Natural killer cell (primary cell): Measurements from ENCODE around the gene CACNA1A. TPM values are rescaled to one million over a fixed set of nuclear protein-coding genes. Genes with fewer than 3 reads are reported as not detected.

Experiments
- ATAC-seq, 3 donors: fragments of 150-1000 bp in 2 of 3; fragments of 200-7000 bp in 1 of 3; cut with Tn5 transposase; 1 replicate in 1 of 3; 2 replicates in 2 of 3; pipeline ENCODE4 v1.10.0; 2021; ENCODE audit warnings: mild to moderate bottlenecking in 2 of 3, moderate library complexity in 2 of 3
- DNase-seq, 2 donors: peaks; one replicate each; pipeline versions ENCODE4 v3.0.0 to v3.0.0-alpha.2; 2013 to 2021; ENCODE audit warnings: mixed read lengths in 1 of 2
- H3K27ac ChIP-seq: one replicate; pipeline ENCODE4 v1.5.1; 2013; ENCODE audit warnings: mild to moderate bottlenecking, low read length
- H3K27me3 ChIP-seq: one replicate; pipeline ENCODE4 v1.6.1; 2013; ENCODE audit warnings: low read length; ENCODE audit not compliant: control insufficient read depth, insufficient read depth
- H3K36me3 ChIP-seq: one replicate; pipeline ENCODE4 v1.6.1; 2013; ENCODE audit warnings: low read length; ENCODE audit not compliant: control insufficient read depth, insufficient read depth
- H3K4me1 ChIP-seq: one replicate; pipeline ENCODE4 v1.6.1; 2013; ENCODE audit warnings: low read length; ENCODE audit not compliant: control insufficient read depth, insufficient read depth
- H3K4me3 ChIP-seq: one replicate; pipeline ENCODE4 v1.5.1; 2013; ENCODE audit warnings: low read length
- H3K9me3 ChIP-seq: one replicate; pipeline ENCODE4 v1.6.1; 2013; ENCODE audit warnings: low read length; ENCODE audit not compliant: control insufficient read depth, insufficient read depth
- H3K27ac Mint-ChIP-seq, 2 donors: one replicate each; pipeline ENCODE4 v1.8.0; 2022; ENCODE audit warnings: mild to moderate bottlenecking in 2 of 2, mixed read lengths in 2 of 2, moderate library complexity in 1 of 2
- H3K27me3 Mint-ChIP-seq, 2 donors: one replicate each; pipeline ENCODE4 v1.8.0; 2022; ENCODE audit warnings: low read depth in 2 of 2, mixed read lengths in 2 of 2
- H3K36me3 Mint-ChIP-seq: one replicate; pipeline ENCODE4 v1.8.0; 2022; ENCODE audit warnings: mixed read lengths
- H3K4me1 Mint-ChIP-seq, 2 donors: one replicate each; pipeline ENCODE4 v1.8.0; 2022; ENCODE audit warnings: mixed read lengths in 2 of 2
- H3K4me3 Mint-ChIP-seq: one replicate; pipeline ENCODE4 v1.8.0; 2022; ENCODE audit warnings: mild to moderate bottlenecking, moderate library complexity, mixed read lengths
- H3K9me3 Mint-ChIP-seq, 2 donors: one replicate each; pipeline ENCODE4 v1.8.0; 2022; ENCODE audit warnings: mixed read lengths in 2 of 2
- WGBS: methylation state at CpG from one replicate; pipeline ENCODE4 v1.1.7; 2013; ENCODE audit warnings: missing lambda C conversion rate; ENCODE audit not compliant: insufficient coverage; 5-methylcytosine and 5-hydroxymethylcytosine counted together
- intact Hi-C: fragments of 100-400 bp; cut with micrococcal nuclease; formaldehyde crosslinking; loops from one replicate; pipeline ENCODE4 v1.14.2; 2022
- total RNA-seq, 4 donors: library from RNA; stranded (reverse); fragments of 120-200 nt in 1 of 4; gene quantifications; one replicate each; pipeline versions ENCODE4 v1.2.3 to v1.2.4, GENCODE V29; 2013 to 2022
- TF ChIP-seq, protein P1 (sequence below): fragments of 200-600 bp; IDR thresholded peaks from one replicate; pipeline ENCODE4 v1.8.0; 2022; ENCODE audit warnings: antibody characterized with exemption

CACNA1A gene
- total RNA-seq, 3 donors from 2014 or later (not counting 1 experiment from before 2014, with no cell fraction given), result 0.59 to 0.85 (median 0.75) TPM

DNA sequence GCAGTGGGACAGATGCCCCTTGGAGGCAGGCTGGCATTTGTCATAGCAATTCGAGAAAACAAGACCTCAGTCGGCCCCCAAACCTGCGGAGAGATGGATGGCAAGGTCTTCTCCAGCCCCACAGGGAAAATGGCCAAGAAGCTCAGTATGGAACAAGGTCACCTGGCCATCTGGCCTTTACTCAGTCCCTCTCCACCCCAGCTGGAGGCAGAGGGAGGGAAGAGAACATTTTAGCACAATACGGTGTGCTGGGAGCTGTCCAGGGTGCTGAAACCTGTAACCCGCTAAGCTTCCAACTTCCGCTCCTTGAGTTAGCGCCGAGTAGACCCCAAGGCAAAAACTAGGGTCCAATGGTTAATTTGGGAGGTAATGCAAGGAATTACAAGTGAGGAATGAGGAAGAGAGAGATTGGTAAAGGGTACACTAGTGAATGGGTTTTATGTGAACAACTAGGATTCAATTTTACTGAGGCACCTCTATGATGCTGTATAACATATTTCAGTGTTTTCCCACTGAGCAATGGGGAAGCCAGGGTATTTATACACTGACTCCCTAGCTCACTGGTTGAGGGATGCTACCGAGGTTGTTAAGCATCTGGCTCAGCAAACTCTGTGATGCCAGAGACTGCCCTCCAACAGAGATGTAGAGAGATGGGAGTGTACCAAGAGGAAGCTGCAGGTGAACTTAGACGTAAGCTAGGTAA, 64.3 kb downstream of the CACNA1A start:
- DNase-seq (peak; percentile 28 to 72), ATAC-seq (peak in 2 of 3 donors; percentile 48 to 57)
- Mint-ChIP-seq H3K27me3 (peaks cover 0 to 3% of the 10 kb centered on the region in 2 donors), H3K9me3 (peaks cover 0 to 2% of the 10 kb centered on the region in 2 donors), H3K4me3 (no peak overlapping the region), H3K27ac (no peak overlapping the region), H3K4me1 (no peaks in the 10 kb centered on the region), H3K36me3 (no peaks in the 10 kb centered on the region)
- WGBS, result 49% methylated on average over 9 of the region's 10 CpGs
- no peaks in the 10 kb centered on the region for H3K27me3 ChIP-seq
- no peak overlapping the region for H3K4me3 ChIP-seq
- H3K36me3 ChIP-seq, result no peaks in the 10 kb centered on the region
- TF ChIP-seq, protein P1, sequence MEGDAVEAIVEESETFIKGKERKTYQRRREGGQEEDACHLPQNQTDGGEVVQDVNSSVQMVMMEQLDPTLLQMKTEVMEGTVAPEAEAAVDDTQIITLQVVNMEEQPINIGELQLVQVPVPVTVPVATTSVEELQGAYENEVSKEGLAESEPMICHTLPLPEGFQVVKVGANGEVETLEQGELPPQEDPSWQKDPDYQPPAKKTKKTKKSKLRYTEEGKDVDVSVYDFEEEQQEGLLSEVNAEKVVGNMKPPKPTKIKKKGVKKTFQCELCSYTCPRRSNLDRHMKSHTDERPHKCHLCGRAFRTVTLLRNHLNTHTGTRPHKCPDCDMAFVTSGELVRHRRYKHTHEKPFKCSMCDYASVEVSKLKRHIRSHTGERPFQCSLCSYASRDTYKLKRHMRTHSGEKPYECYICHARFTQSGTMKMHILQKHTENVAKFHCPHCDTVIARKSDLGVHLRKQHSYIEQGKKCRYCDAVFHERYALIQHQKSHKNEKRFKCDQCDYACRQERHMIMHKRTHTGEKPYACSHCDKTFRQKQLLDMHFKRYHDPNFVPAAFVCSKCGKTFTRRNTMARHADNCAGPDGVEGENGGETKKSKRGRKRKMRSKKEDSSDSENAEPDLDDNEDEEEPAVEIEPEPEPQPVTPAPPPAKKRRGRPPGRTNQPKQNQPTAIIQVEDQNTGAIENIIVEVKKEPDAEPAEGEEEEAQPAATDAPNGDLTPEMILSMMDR, result no peak
- H3K27ac ChIP-seq, result no peak overlapping the region
- intact Hi-C loops, result no loop called here
- no peaks in the 10 kb centered on the region for H3K4me1 ChIP-seq
- H3K9me3 ChIP-seq, result no peaks in the 10 kb centered on the region

DNA sequence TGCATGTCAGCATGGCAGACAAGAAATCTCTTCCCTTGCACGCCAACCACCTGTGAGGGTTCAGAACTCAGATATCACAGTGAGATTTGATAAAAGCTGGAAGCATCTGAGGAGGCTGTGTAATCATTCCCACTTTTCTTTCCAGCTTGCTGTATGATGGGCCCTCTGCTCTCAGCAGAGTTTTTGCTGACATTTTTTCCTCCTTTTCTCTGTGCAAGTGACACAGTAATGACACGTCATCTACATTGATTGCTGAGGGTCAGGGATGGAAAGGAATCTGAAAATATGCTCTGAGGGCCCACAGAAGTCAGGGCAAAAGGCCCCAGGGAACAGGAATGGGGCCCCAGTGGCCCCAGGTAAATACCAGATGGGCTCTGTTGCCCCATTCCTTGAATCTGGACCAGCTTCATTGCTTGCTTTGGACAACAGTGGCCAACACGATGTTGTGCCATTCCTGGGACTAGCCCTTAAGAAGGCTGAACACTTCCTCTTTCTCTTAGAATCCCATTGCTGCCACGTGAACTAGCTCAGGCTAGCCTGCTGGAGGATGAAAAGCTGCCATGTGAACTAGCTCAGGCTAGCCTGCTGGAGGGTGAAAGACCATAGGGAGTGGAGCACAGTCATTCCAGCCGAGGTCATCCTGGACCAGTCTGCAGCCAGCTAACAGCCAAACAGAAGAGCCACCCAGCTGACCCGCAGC, 68.2 kb downstream of the CACNA1A start:
- no peaks in the 10 kb centered on the region for H3K36me3 ChIP-seq
- no peak overlapping the region for H3K27ac ChIP-seq
- TF ChIP-seq, protein P1, result no peak
- Mint-ChIP-seq H3K4me3 (no peak overlapping the region), H3K4me1 (no peaks in the 10 kb centered on the region), H3K27ac (no peak overlapping the region), H3K36me3 (no peaks in the 10 kb centered on the region), H3K27me3 (no peaks in the 10 kb centered on the region), H3K9me3 (no peaks in the 10 kb centered on the region)
- H3K4me1 ChIP-seq, result no peaks in the 10 kb centered on the region
- no peaks in the 10 kb centered on the region for H3K27me3 ChIP-seq
- H3K4me3 ChIP-seq, result no peak overlapping the region
- intact Hi-C loops, result no loop called here
- DNase-seq, result no peak
- no peak for ATAC-seq
- WGBS, result 80% methylated on average over 6 of the region's 6 CpGs
- no peaks in the 10 kb centered on the region for H3K9me3 ChIP-seq

DNA sequence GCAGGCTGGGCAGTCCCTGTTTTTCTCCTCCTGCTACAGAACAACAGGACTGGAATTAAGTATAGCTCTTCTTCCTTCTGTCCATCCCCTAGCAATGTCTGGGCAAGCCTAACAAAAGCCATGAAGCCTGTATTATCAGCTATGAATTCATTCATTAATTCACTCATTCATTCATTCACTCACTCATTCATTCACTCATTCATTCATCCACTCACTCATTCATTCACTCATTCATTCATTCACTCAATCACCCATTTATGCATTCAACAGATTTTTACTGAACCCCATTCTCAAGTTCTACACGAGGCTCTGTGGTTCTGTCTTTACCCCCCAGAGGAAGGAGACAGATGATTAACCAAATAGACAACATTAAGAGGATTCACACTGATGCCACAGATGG, 69.9 kb downstream of the CACNA1A start:
- 80% methylated on average over 1 of the region's 1 CpG for WGBS
- no peak overlapping the region for H3K27ac Mint-ChIP-seq
- TF ChIP-seq, protein P1, result no peak
- no peaks in the 10 kb centered on the region for H3K27me3 Mint-ChIP-seq
- no peak for DNase-seq
- no peak overlapping the region for H3K4me3 Mint-ChIP-seq
- Histone ChIP-seq H3K4me1 (no peaks in the 10 kb centered on the region), H3K4me3 (no peak overlapping the region), H3K27ac (no peak overlapping the region), H3K36me3 (no peaks in the 10 kb centered on the region), H3K27me3 (no peaks in the 10 kb centered on the region), H3K9me3 (no peaks in the 10 kb centered on the region)
- H3K36me3 Mint-ChIP-seq, result no peaks in the 10 kb centered on the region
- H3K4me1 Mint-ChIP-seq, result no peaks in the 10 kb centered on the region
- H3K9me3 Mint-ChIP-seq, result no peaks in the 10 kb centered on the region
- no peak for ATAC-seq
- intact Hi-C loops, result no loop called here
